ENCODE results near the gene MCM7. TPM values are rescaled to one million over a fixed set of nuclear protein-coding genes. Genes with fewer than 3 reads are reported as not detected.

The MCM7 gene
- total RNA-seq, 4 donors from 2014 or later: 20.1 to 66.1 (median 46.7) TPM

DNA sequence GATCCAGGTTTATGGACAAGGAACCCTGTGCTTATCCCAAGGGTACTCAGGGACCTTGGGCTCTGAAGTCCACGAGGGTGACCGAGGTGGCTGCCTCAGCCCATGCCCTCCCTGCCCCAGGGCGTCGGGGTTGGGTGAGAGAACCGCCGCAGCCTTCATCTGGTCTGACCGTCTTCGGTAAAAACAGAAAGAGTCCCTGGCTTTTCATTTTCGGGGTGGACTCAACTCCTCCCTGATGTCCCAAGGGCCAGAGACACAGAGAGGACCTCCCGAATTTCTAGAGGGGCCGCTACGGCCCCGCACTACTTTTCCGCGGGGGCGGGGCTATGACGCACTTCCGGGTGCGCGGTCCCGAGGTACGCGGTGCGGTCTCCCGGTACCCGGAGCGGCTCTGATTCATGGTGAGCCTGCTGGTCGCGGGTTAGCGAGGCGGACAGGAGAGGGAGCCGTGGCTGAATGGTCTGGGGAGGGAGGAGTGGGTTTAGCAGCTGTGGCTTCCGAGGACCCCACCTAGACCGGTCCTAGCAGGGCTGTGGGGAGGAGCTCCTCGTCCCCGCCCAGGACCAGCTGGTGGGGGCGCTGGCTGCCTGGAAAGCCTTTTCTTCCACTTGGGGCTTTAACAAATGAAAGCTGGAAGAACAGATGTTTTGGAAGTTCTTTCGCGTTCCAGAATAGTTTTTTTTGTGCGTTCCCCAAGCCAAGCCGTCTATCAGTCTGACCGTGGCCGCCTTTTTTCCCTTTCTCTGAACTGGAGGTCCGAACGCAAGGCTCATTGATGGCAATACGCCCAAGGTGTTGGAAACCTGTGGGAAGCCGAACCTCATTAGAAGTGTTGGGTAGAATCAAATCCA is 51.5 kb downstream of the MCM7 start, which contains the start of gene ZSCAN21:
TSS of gene ZSCAN21 (plus strand) at position 334 of the 851 bp plus-strand sequence. CDS start 7,233 bp downstream, outside the sequence.
- TF ChIP-seq, protein P1, sequence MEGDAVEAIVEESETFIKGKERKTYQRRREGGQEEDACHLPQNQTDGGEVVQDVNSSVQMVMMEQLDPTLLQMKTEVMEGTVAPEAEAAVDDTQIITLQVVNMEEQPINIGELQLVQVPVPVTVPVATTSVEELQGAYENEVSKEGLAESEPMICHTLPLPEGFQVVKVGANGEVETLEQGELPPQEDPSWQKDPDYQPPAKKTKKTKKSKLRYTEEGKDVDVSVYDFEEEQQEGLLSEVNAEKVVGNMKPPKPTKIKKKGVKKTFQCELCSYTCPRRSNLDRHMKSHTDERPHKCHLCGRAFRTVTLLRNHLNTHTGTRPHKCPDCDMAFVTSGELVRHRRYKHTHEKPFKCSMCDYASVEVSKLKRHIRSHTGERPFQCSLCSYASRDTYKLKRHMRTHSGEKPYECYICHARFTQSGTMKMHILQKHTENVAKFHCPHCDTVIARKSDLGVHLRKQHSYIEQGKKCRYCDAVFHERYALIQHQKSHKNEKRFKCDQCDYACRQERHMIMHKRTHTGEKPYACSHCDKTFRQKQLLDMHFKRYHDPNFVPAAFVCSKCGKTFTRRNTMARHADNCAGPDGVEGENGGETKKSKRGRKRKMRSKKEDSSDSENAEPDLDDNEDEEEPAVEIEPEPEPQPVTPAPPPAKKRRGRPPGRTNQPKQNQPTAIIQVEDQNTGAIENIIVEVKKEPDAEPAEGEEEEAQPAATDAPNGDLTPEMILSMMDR (IDR thresholded peaks at IDR 0.05; ENCODE audit: low read depth): no peak

GRCh38 chr7:100048680-100049079 is 52.5 kb downstream of the MCM7 start:
- TF ChIP-seq, protein P1 (IDR thresholded peaks at IDR 0.05; ENCODE audit: low read depth): no peak

GRCh38 chr7:100044718-100045117 is 56.5 kb downstream of the MCM7 start:
- TF ChIP-seq, protein P1 (IDR thresholded peaks at IDR 0.05; ENCODE audit: low read depth): no peak

Small RNA genes lying within 50 kb of the gene (small RNA-seq; reads per million reads assigned to genes)
- gene MIR106B (36.5 reads per million, percentile 96 among the genes with 10 or more reads in this experiment), gene MIR25 (558 reads per million, percentile 99 among the genes with 10 or more reads in this experiment), gene MIR93 (75.4 reads per million, percentile 97 among the genes with 10 or more reads in this experiment)

Other genes with a start within 250 kb of the MCM7 start
- under 1 TPM in 1 of 4 donors, not detected in 3; 0.98 TPM for gene OR2AE1, start 224.4 kb downstream of the MCM7 start, total RNA-seq
- 10 to 100 TPM; 33.5 to 50.5 (median 42.0) TPM for gene TRIM4, start 181.9 kb downstream of the MCM7 start, total RNA-seq
- 1 to 10 TPM in 1 of 4 donors, under 1 TPM in 1, not detected in 2; 0.68 to 2.1 TPM for gene GJC3, start 171.8 kb downstream of the MCM7 start, total RNA-seq
- gene AZGP1, start 125.4 kb downstream of the MCM7 start, total RNA-seq: 100 to 1,000 TPM in 1 of 4 donors, 10 to 100 TPM in 3; 31.5 to 411 (median 51.0) TPM
- 10 to 100 TPM; 28.5 to 39.9 (median 33.8) TPM for gene ZKSCAN1, start 85.8 kb downstream of the MCM7 start, total RNA-seq
- gene ZSCAN21, start 51.6 kb downstream of the MCM7 start, total RNA-seq: 10 to 100 TPM in 3 of 4 donors, 1 to 10 TPM in 1; 6.7 to 15.6 (median 12.1) TPM
- 10 to 100 TPM; 14.8 to 29.3 (median 25.2) TPM for gene ZNF3, start 19.7 kb downstream of the MCM7 start, total RNA-seq
- 10 to 100 TPM; 50.5 to 74.4 (median 57.0) TPM for gene COPS6, start 12.4 kb downstream of the MCM7 start, total RNA-seq
- gene AP4M1, start 246 bp upstream of the MCM7 start, total RNA-seq: 10 to 100 TPM in 3 of 4 donors, 1 to 10 TPM in 1; 6.7 to 25.6 (median 18.0) TPM
- gene TAF6, start 18.0 kb upstream of the MCM7 start, total RNA-seq: 10 to 100 TPM in 3 of 4 donors, 1 to 10 TPM in 1; 9.8 to 36.2 (median 26.2) TPM
- gene CNPY4, start 18.2 kb upstream of the MCM7 start, total RNA-seq: 10 to 100 TPM in 1 of 4 donors, 1 to 10 TPM in 3; 5.3 to 13.0 (median 8.2) TPM
- 1 to 10 TPM in 3 of 4 donors, under 1 TPM in 1; 0.66 to 2.7 (median 2.3) TPM for gene MBLAC1, start 25.6 kb upstream of the MCM7 start, total RNA-seq
- 100 to 1,000 TPM; 142 to 268 (median 250) TPM for gene LAMTOR4, start 47.5 kb upstream of the MCM7 start, total RNA-seq
- gene TRAPPC14, start 57.3 kb upstream of the MCM7 start, total RNA-seq: 1 to 10 TPM; 2.6 to 6.7 (median 4.6) TPM
- gene GAL3ST4, start 67.2 kb upstream of the MCM7 start, total RNA-seq: 1 to 10 TPM in 3 of 4 donors, under 1 TPM in 1; 0.85 to 3.6 (median 1.5) TPM
- gene GPC2, start 76.0 kb upstream of the MCM7 start, total RNA-seq: 1 to 10 TPM in 1 of 4 donors, under 1 TPM in 1, not detected in 2; 0.66 to 2.7 TPM
- gene STAG3, start 76.5 kb upstream of the MCM7 start, total RNA-seq: 1 to 10 TPM in 2 of 4 donors, under 1 TPM in 2; 0.65 to 3.6 (median 1.9) TPM
- gene PVRIG, start 118.6 kb upstream of the MCM7 start, total RNA-seq: under 1 TPM in 3 of 4 donors, not detected in 1; 0.34 to 0.66 (median 0.49) TPM
- not detected for gene SPDYE3, start 206.3 kb upstream of the MCM7 start, total RNA-seq

Measured in subcutaneous adipose tissue (tissue), 4 donors.